Pericardium fibroblast (primary cell): ENCODE measurements around the gene ICOSLG. TPM values are rescaled to one million over a fixed set of nuclear protein-coding genes. Genes with fewer than 3 reads are reported as not detected.

Source experiments
- total RNA-seq: library from RNA; depleted of rRNA; stranded (reverse); fragments of >200 nt; gene quantifications from 2 replicates; pipeline ENCODE4 v1.2.3, GENCODE V29; 2015

ICOSLG gene
- total RNA-seq: 0.35 TPM in 1 of 2 replicates, not detected in the other

GRCh38 chr21:44240842-44241241 is at the start of gene ICOSLG:
TSS of gene ICOSLG (minus strand) at chr21:44240943. CDS start at chr21:44240817, 126 bp downstream.

GRCh38 chr21:44285138-44285992 is 44.6 kb upstream of the ICOSLG start, which contains the start of gene AIRE:
TSS of gene AIRE (plus strand) at chr21:44285876. CDS start at chr21:44286007, 131 bp downstream.

GRCh38 chr21:44261675-44262295 is 21.0 kb upstream of the ICOSLG start, which contains the start of gene DNMT3L:
TSS of gene DNMT3L (minus strand) at chr21:44261897. CDS start at chr21:44261259, 638 bp downstream.

Other genes with a start within 250 kb of the ICOSLG start
- gene TRAPPC10, start 228.6 kb downstream of the ICOSLG start, total RNA-seq: 11.7 and 13.2 TPM in 2 replicates
- 2.2 and 11.2 TPM in 2 replicates for gene PWP2, start 133.5 kb downstream of the ICOSLG start, total RNA-seq
- 9.9 and 68.1 TPM in 2 replicates for gene GATD3, start 107.3 kb downstream of the ICOSLG start, total RNA-seq
- not detected in 2 replicates for gene DNMT3L, start 21.0 kb upstream of the ICOSLG start, total RNA-seq
- not detected in 2 replicates for gene AIRE, start 44.9 kb upstream of the ICOSLG start, total RNA-seq
- gene PFKL, start 59.1 kb upstream of the ICOSLG start, total RNA-seq: 96.3 and 149 TPM in 2 replicates
- gene CFAP410, start 98.4 kb upstream of the ICOSLG start, total RNA-seq: 18.7 and 21.5 TPM in 2 replicates
- not detected in 2 replicates for gene TRPM2, start 112.7 kb upstream of the ICOSLG start, total RNA-seq
- 3.0 and 3.5 TPM in 2 replicates for gene LRRC3, start 214.6 kb upstream of the ICOSLG start, total RNA-seq